ENCODE measurements around the gene TBC1D14.

TBC1D14 gene

GRCh38 chr4:6957148-6957520, 47.5 kb downstream of the TBC1D14 start:
- Histone ChIP-seq H4K20me1 (ENCODE audit: insufficient read depth, low read length, poor library complexity, severe bottlenecking) (no peaks in the 10 kb centered on the region), H3K9ac (ENCODE audit: low read depth, low read length, poor library complexity, severe bottlenecking) (no peak overlapping the region), H3K9me2 (replicated peaks; ENCODE audit: low read depth, low read length) (no peaks in the 10 kb centered on the region), H3K79me2 (ENCODE audit: insufficient read depth, low read length) (peaks cover 12% of the 10 kb centered on the region; the same call in 1 of the 2 replicates), H3K36me3 (ENCODE audit: insufficient read depth, low read length) (no peaks in the 10 kb centered on the region), H3K9me3 (ENCODE audit: insufficient read depth, low read depth, low read length) (no peaks in the 10 kb centered on the region), H3K4me3 (ENCODE audit: low read length, poor library complexity, severe bottlenecking) (no peak overlapping the region), H3K4me1 (ENCODE audit: insufficient read depth, low read length, poor library complexity, severe bottlenecking) (no peaks in the 10 kb centered on the region), H3K4me2 (ENCODE audit: low read depth, low read length, poor library complexity, severe bottlenecking) (no peak overlapping the region), H3F3A (ENCODE audit: low read depth) (no peaks in the 10 kb centered on the region), H2AFZ (ENCODE audit: low read length) (no peak overlapping the region), H3K27me3 (ENCODE audit: insufficient read depth, low read length, poor library complexity, severe bottlenecking) (no peaks in the 10 kb centered on the region)
- no peak for TF ChIP-seq CTCF (conservative IDR thresholded peaks at IDR 0.05; ENCODE audit: low read length)
- no peak for TF ChIP-seq EZH2phosphoT487 (IDR thresholded peaks at IDR 0.05; ENCODE audit: borderline replicate concordance)

GRCh38 chr4:6957994-6958393, 48.4 kb downstream of the TBC1D14 start:
- no peaks in the 10 kb centered on the region for H3K4me1 ChIP-seq (ENCODE audit: insufficient read depth, low read length, poor library complexity, severe bottlenecking)
- no peak overlapping the region for H2AFZ ChIP-seq (ENCODE audit: low read length)
- no peaks in the 10 kb centered on the region for H4K20me1 ChIP-seq (ENCODE audit: insufficient read depth, low read length, poor library complexity, severe bottlenecking)
- no peak overlapping the region for H3K4me2 ChIP-seq (ENCODE audit: low read depth, low read length, poor library complexity, severe bottlenecking)
- H3F3A ChIP-seq (ENCODE audit: low read depth) = no peaks in the 10 kb centered on the region
- no peak overlapping the region for H3K9ac ChIP-seq (ENCODE audit: low read depth, low read length, poor library complexity, severe bottlenecking)
- H3K4me3 ChIP-seq (ENCODE audit: low read length, poor library complexity, severe bottlenecking) = no peak overlapping the region
- no peaks in the 10 kb centered on the region for H3K27me3 ChIP-seq (ENCODE audit: insufficient read depth, low read length, poor library complexity, severe bottlenecking)
- no peaks in the 10 kb centered on the region for H3K9me3 ChIP-seq (ENCODE audit: insufficient read depth, low read depth, low read length)
- peaks cover 7% of the 10 kb centered on the region; the same call in 1 of the 2 replicates for H3K79me2 ChIP-seq (ENCODE audit: insufficient read depth, low read length)
- H3K36me3 ChIP-seq (ENCODE audit: insufficient read depth, low read length) = no peaks in the 10 kb centered on the region
- H3K9me2 ChIP-seq (replicated peaks; ENCODE audit: low read depth, low read length) = no peaks in the 10 kb centered on the region
- no peak for TF ChIP-seq CTCF (conservative IDR thresholded peaks at IDR 0.05; ENCODE audit: low read length)
- TF ChIP-seq EZH2phosphoT487 (IDR thresholded peaks at IDR 0.05; ENCODE audit: borderline replicate concordance) = no peak

- Histone ChIP-seq H3K9ac (ENCODE audit: low read depth, low read length, poor library complexity, severe bottlenecking) (no peak overlapping the region), H3K4me3 (ENCODE audit: low read length, poor library complexity, severe bottlenecking) (no peak overlapping the region), H3K4me2 (ENCODE audit: low read depth, low read length, poor library complexity, severe bottlenecking) (no peak overlapping the region), H3K9me2 (replicated peaks; ENCODE audit: low read depth, low read length) (no peaks in the 10 kb centered on the region), H3K79me2 (ENCODE audit: insufficient read depth, low read length) (no peaks in the 10 kb centered on the region; the same call in 1 of the 2 replicates), H3K9me3 (ENCODE audit: insufficient read depth, low read depth, low read length) (no peaks in the 10 kb centered on the region), H3K27me3 (ENCODE audit: insufficient read depth, low read length, poor library complexity, severe bottlenecking) (no peaks in the 10 kb centered on the region), H2AFZ (ENCODE audit: low read length) (no peak overlapping the region), H3K36me3 (ENCODE audit: insufficient read depth, low read length) (no peaks in the 10 kb centered on the region), H4K20me1 (ENCODE audit: insufficient read depth, low read length, poor library complexity, severe bottlenecking) (no peaks in the 10 kb centered on the region), H3F3A (ENCODE audit: low read depth) (no peaks in the 10 kb centered on the region), H3K4me1 (ENCODE audit: insufficient read depth, low read length, poor library complexity, severe bottlenecking) (no peaks in the 10 kb centered on the region)
- TF ChIP-seq CTCF (conservative IDR thresholded peaks at IDR 0.05; ENCODE audit: low read length) = no peak
- no peak for TF ChIP-seq EZH2phosphoT487 (IDR thresholded peaks at IDR 0.05; ENCODE audit: borderline replicate concordance)
Measured at GRCh38 chr4:6959261-6959660, 49.6 kb downstream of the TBC1D14 start.

Measured in Loucy (cell line).